ENCODE data around the gene ANAPC13. TPM values are rescaled to one million over a fixed set of nuclear protein-coding genes. Genes with fewer than 3 reads are reported as not detected.

ANAPC13 gene
- total and polyA plus RNA-seq, 9 donors: 23.4 to 104 (median 44.0) TPM

DNA sequence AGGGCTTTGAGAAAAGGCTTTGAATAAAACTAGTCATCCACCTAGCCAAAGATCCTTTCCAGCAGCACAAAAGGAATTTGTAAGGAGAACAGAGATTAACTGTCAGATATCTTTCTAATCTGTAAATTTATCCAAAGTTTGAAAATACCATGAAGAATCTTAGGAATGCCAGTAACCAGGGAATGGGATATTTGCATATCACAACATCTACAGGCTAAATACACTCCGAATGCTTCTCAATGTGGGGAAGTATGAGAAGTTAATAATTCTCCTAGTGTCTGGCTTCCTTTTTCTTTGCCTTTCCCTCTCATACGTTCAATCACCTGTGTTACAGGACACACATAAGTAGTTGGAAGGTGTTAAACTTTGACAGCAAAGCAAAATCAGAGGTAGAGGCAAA, 7.8 kb downstream of the ANAPC13 start:
- no peaks in the 10 kb centered on the region for H3K36me3 ChIP-seq

DNA sequence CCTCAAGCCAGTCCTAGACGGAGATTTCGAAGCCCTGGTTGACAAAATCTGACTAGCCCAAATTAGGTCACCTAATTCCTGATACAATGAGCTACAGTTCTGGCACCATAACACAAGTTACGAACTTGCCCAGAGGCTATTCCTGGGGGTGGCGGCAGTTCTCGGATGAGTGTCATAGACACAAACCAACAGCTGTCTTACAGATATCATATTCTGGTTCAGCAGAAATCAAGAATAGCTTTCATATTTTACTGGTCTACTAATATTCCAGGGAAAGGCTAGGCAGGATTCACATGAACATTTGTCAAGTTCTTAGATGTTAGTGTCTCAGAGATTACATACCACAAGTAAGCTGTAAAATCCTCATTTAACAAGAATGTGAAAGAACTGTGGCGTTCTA, 8.8 kb downstream of the ANAPC13 start:
- Histone ChIP-seq H3K36me3 (no peaks in the 10 kb centered on the region), H3K27me3 (no peaks in the 10 kb centered on the region), H3K4me1 (ENCODE audit: insufficient read depth) (no peaks in the 10 kb centered on the region), H3K4me3 (no peak overlapping the region), H3K27ac (no peak overlapping the region), H3K9me3 (no peaks in the 10 kb centered on the region)
- WGBS, 3 donors: 87 to 94% (median 94%) methylated on average over 6 of the region's 6 CpGs
- TF ChIP-seq POLR2A (IDR thresholded peaks at IDR 0.05) (no peak), EP300 (IDR thresholded peaks at IDR 0.05) (no peak)
- TF ChIP-seq, protein P1, sequence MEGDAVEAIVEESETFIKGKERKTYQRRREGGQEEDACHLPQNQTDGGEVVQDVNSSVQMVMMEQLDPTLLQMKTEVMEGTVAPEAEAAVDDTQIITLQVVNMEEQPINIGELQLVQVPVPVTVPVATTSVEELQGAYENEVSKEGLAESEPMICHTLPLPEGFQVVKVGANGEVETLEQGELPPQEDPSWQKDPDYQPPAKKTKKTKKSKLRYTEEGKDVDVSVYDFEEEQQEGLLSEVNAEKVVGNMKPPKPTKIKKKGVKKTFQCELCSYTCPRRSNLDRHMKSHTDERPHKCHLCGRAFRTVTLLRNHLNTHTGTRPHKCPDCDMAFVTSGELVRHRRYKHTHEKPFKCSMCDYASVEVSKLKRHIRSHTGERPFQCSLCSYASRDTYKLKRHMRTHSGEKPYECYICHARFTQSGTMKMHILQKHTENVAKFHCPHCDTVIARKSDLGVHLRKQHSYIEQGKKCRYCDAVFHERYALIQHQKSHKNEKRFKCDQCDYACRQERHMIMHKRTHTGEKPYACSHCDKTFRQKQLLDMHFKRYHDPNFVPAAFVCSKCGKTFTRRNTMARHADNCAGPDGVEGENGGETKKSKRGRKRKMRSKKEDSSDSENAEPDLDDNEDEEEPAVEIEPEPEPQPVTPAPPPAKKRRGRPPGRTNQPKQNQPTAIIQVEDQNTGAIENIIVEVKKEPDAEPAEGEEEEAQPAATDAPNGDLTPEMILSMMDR (IDR thresholded peaks at IDR 0.05): no peak
- DNase-seq: no peak
- intact Hi-C loops (cut with DNase I): loop anchor here in 3 of 4 donors (10.0 kb wide), 2 partner anchors 262 to 272 kb away; no protein-coding TSS in a partner anchor

More for the DNA sequence above, 7.8 kb downstream of the ANAPC13 start:
- 73 to 85% (median 85%) methylated on average over 2 of the region's 2 CpGs for WGBS, 3 donors
- Histone ChIP-seq H3K27me3 (no peaks in the 10 kb centered on the region), H3K4me1 (ENCODE audit: insufficient read depth) (no peaks in the 10 kb centered on the region), H3K4me3 (no peak overlapping the region), H3K9me3 (no peaks in the 10 kb centered on the region), H3K27ac (no peak overlapping the region)
- TF ChIP-seq EP300 (IDR thresholded peaks at IDR 0.05): no peak
- no peak for TF ChIP-seq POLR2A (IDR thresholded peaks at IDR 0.05)
- TF ChIP-seq, protein P1 (IDR thresholded peaks at IDR 0.05): no peak
- DNase-seq: no peak
- intact Hi-C loops (cut with DNase I): loop anchor here in 3 of 4 donors (10.0 kb wide), 2 partner anchors 263 to 273 kb away; no protein-coding TSS in a partner anchor

DNA sequence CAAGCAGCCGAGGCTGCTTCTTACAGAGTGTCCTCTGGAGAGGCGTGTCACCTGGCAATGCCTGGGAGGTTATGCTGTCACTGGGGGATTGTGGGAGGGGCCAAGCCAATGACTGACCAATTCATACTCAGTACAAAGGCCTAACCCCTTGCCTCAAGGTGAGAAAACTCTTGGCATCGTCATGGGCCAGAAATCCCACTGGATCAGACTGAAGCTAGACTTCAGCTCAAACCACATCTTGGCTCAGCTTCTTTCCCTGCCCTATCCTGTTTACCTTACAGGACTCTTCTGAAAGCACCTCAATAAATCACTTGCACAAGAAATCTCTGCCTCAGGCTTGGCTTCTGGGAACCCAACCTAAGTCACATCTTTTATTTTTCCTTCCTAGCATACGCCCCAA, 9.5 kb downstream of the ANAPC13 start:
- intact Hi-C loops (cut with DNase I): loop anchor here in 3 of 4 donors (10.0 kb wide), 2 partner anchors 262 to 272 kb away; no protein-coding TSS in a partner anchor
- TF ChIP-seq, protein P1 (IDR thresholded peaks at IDR 0.05): no peak
- TF ChIP-seq EP300 (IDR thresholded peaks at IDR 0.05) (no peak), POLR2A (IDR thresholded peaks at IDR 0.05) (no peak)
- H3K36me3 ChIP-seq: no peaks in the 10 kb centered on the region
- H3K27me3 ChIP-seq: no peaks in the 10 kb centered on the region
- H3K4me3 ChIP-seq: no peak overlapping the region
- no peak overlapping the region for H3K27ac ChIP-seq
- 55 to 66% (median 59%) methylated on average over 4 of the region's 4 CpGs for WGBS, 3 donors
- no peaks in the 10 kb centered on the region for H3K9me3 ChIP-seq
- no peak for DNase-seq
- H3K4me1 ChIP-seq (ENCODE audit: insufficient read depth): no peaks in the 10 kb centered on the region

DNA sequence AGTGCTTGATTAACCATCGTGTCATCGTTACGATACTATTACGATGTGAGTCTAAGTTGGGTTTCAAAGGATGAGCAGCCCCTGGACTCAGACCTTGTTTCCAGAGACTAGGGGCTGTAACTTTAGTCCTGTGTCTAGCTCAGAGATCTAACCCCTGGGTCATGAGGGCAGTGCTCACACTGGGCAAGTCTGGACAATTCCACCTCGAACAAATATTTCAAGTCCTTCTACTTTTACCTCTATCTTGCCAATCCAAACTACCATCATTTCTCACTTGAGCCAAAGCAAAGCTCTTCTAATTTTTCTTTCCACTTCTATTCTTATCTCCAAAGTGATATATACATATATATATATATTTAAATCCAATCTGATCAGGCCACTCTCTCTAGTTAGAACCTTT, 10.8 kb downstream of the ANAPC13 start:
- H3K27me3 ChIP-seq: no peaks in the 10 kb centered on the region
- H3K4me1 ChIP-seq (ENCODE audit: insufficient read depth): no peaks in the 10 kb centered on the region
- H3K4me3 ChIP-seq: no peak overlapping the region
- intact Hi-C loops (cut with DNase I): loop anchor here (1.0 to 10.0 kb wide), 6 partner anchors 98 to 270 kb away; no protein-coding TSS in a partner anchor
- no peak overlapping the region for H3K27ac ChIP-seq
- 76 to 82% (median 81%) methylated on average over 5 of the region's 5 CpGs for WGBS, 3 donors
- no peaks in the 10 kb centered on the region for H3K9me3 ChIP-seq
- no peak for TF ChIP-seq POLR2A (IDR thresholded peaks at IDR 0.05)
- TF ChIP-seq, protein P1 (IDR thresholded peaks at IDR 0.05): no peak
- H3K36me3 ChIP-seq: no peaks in the 10 kb centered on the region
- no peak for DNase-seq

Measured in ovary (tissue), 9 donors.